Dedifferentiated amniotic fluid mesenchymal stem cell (primary cell): Measurements from ENCODE around the gene PCDHB14.
"Not testable (repeated sequence)": the region's sequence is repeated elsewhere in the genome, so short reads cannot be mapped to it uniquely, and the experiment has no call there.

Source experiments
- DNase-seq: peaks from one replicate; pipeline ENCODE4 v3.0.0-alpha.2; 2016; ENCODE audit errors: extremely low spot score

Gene PCDHB14

GRCh38 chr5:141210281-141210680, 12.9 kb upstream of the PCDHB14 start:
- not testable (repeated sequence) for DNase-seq

GRCh38 chr5:141210849-141211248, 12.3 kb upstream of the PCDHB14 start:
- DNase-seq: not testable (repeated sequence)

- not testable (repeated sequence) for DNase-seq
These were observed 9.3 kb upstream of the PCDHB14 start, which contains the start of gene PCDHB13 for GRCh38 chr5:141213656-141214339. TSS of gene PCDHB13 (plus strand) at chr5:141213919. CDS start at chr5:141214124, 205 bp downstream.

GRCh38 chr5:141214583-141214982, 8.6 kb upstream of the PCDHB14 start:
- not testable (repeated sequence) for DNase-seq

- not testable (repeated sequence) for DNase-seq
These were observed 7.6 kb upstream of the PCDHB14 start for GRCh38 chr5:141215504-141215903.

GRCh38 chr5:141216035-141216434, 7.1 kb upstream of the PCDHB14 start:
- DNase-seq: not testable (repeated sequence)

- DNase-seq: not testable (repeated sequence)
These were observed 1.7 kb downstream of the PCDHB14 start for GRCh38 chr5:141224844-141225243.

- DNase-seq: not testable (repeated sequence)
These were observed 2.3 kb downstream of the PCDHB14 start for GRCh38 chr5:141225421-141225820.

GRCh38 chr5:141234109-141234667, 11.0 kb downstream of the PCDHB14 start:
- no peak for DNase-seq

- DNase-seq: not testable (repeated sequence)
These were observed 12.8 kb downstream of the PCDHB14 start for GRCh38 chr5:141235922-141236321.

GRCh38 chr5:141236516-141237313, 13.6 kb downstream of the PCDHB14 start:
- no peak for DNase-seq

- DNase-seq: no peak
These were observed 18.4 kb downstream of the PCDHB14 start for GRCh38 chr5:141241496-141241895.

GRCh38 chr5:141245250-141245717, 22.1 kb downstream of the PCDHB14 start, which contains the start of gene PCDHB15:
TSS of gene PCDHB15 (plus strand) at chr5:141245395. CDS start at chr5:141245579, 184 bp downstream.
- DNase-seq: no peak

- not testable (repeated sequence) for DNase-seq
These were observed 23.8 kb downstream of the PCDHB14 start for GRCh38 chr5:141246971-141247370.

GRCh38 chr5:141247434-141247833, 24.3 kb downstream of the PCDHB14 start:
- DNase-seq: not testable (repeated sequence)

- no peak for DNase-seq
These were observed 27.4 kb downstream of the PCDHB14 start for GRCh38 chr5:141250576-141250975.

- no peak for DNase-seq
These were observed 35.3 kb downstream of the PCDHB14 start for GRCh38 chr5:141258464-141258863.

- no peak for DNase-seq
These were observed 35.8 kb downstream of the PCDHB14 start for GRCh38 chr5:141258948-141259347.

- no peak for DNase-seq
These were observed 37.5 kb downstream of the PCDHB14 start for GRCh38 chr5:141260458-141261237.

- DNase-seq: no peak
These were observed 38.0 kb downstream of the PCDHB14 start for GRCh38 chr5:141261238-141261546.

GRCh38 chr5:141269195-141269594, 46.1 kb downstream of the PCDHB14 start:
- no peak for DNase-seq

- DNase-seq: no peak
These were observed 49.8 kb downstream of the PCDHB14 start for GRCh38 chr5:141272906-141273305.
